ENCODE results near the gene SLC6A14.

SLC6A14 gene

GRCh38 chrX:116436358-116436816 lies at the start of gene SLC6A14:
SLC6A14 (plus strand) TSS chrX:116436606; CDS start chrX:116436710, 104 bp downstream.
- no peak for DNase-seq

GRCh38 chrX:116395752-116396151 lies 40.7 kb upstream of the SLC6A14 start:
- DNase-seq = no peak

- no peak for DNase-seq
Observed at GRCh38 chrX:116399681-116400080, 36.7 kb upstream of the SLC6A14 start.

GRCh38 chrX:116409219-116409618 lies 27.2 kb upstream of the SLC6A14 start:
- no peak for DNase-seq

GRCh38 chrX:116413273-116413672 lies 23.1 kb upstream of the SLC6A14 start:
- no peak for DNase-seq

- DNase-seq = no peak
Observed at GRCh38 chrX:116417214-116417613, 19.2 kb upstream of the SLC6A14 start.

- no peak for DNase-seq
Observed at GRCh38 chrX:116417968-116418367, 18.4 kb upstream of the SLC6A14 start.

GRCh38 chrX:116427978-116428377 lies 8.4 kb upstream of the SLC6A14 start:
- DNase-seq = no peak

GRCh38 chrX:116435597-116435996 lies 809 bp upstream of the SLC6A14 start:
- DNase-seq = no peak

GRCh38 chrX:116449156-116449555 lies 12.8 kb downstream of the SLC6A14 start:
- no peak for DNase-seq

GRCh38 chrX:116462822-116463221 lies 26.4 kb downstream of the SLC6A14 start, which contains the start of gene CT83:
CT83 (minus strand) TSS chrX:116462976; CDS start chrX:116462856, 120 bp downstream.
- no peak for DNase-seq

GRCh38 chrX:116480059-116480458 lies 43.7 kb downstream of the SLC6A14 start:
- DNase-seq = no peak

GRCh38 chrX:116490104-116490503 lies 53.7 kb downstream of the SLC6A14 start:
- no peak for DNase-seq

- no peak for DNase-seq
Observed at GRCh38 chrX:116493271-116493670, 56.9 kb downstream of the SLC6A14 start.

- DNase-seq = no peak
Observed at GRCh38 chrX:116499780-116500179, 63.4 kb downstream of the SLC6A14 start.

All from SIG-M5 (cell line).